ENCODE measurements around the gene HOXC9.

Gene HOXC9

GRCh38 chr12:53963434-53964314 is 36.3 kb upstream of the HOXC9 start:
- DNase-seq: no peak

GRCh38 chr12:53964315-53964713 is 35.6 kb upstream of the HOXC9 start:
- no peak for DNase-seq

- DNase-seq: no peak
Observed at GRCh38 chr12:53965281-53966084, 34.5 kb upstream of the HOXC9 start.

GRCh38 chr12:53966085-53966384 is 33.9 kb upstream of the HOXC9 start:
- no peak for DNase-seq

GRCh38 chr12:53966385-53967133 is 33.4 kb upstream of the HOXC9 start:
- DNase-seq: no peak

GRCh38 chr12:53967421-53967925 is 32.5 kb upstream of the HOXC9 start:
- DNase-seq: no peak

GRCh38 chr12:53968214-53969127 is 31.5 kb upstream of the HOXC9 start:
- no peak for DNase-seq

GRCh38 chr12:53969588-53970259 is 30.2 kb upstream of the HOXC9 start:
- no peak for DNase-seq

GRCh38 chr12:53970451-53970850 is 29.5 kb upstream of the HOXC9 start:
- DNase-seq: no peak

- no peak for DNase-seq
Observed at GRCh38 chr12:53971129-53971528, 28.8 kb upstream of the HOXC9 start.

- no peak for DNase-seq
Observed at GRCh38 chr12:53971686-53972085, 28.3 kb upstream of the HOXC9 start.

GRCh38 chr12:53972152-53972702 is 27.7 kb upstream of the HOXC9 start:
- DNase-seq: no peak

- DNase-seq: no peak
Observed at GRCh38 chr12:53972722-53973235, 27.2 kb upstream of the HOXC9 start, which contains the start of gene HOXC11. TSS of gene HOXC11 (plus strand) at chr12:53973126. CDS start at chr12:53973242, 116 bp downstream.

- no peak for DNase-seq
Observed at GRCh38 chr12:53973236-53974042, 26.5 kb upstream of the HOXC9 start.

GRCh38 chr12:53974084-53975063 is 25.6 kb upstream of the HOXC9 start, which contains the start of gene HOTAIR:
TSS of gene HOTAIR (minus strand) at chr12:53974954.
- DNase-seq: no peak

GRCh38 chr12:53975064-53975471 is 24.9 kb upstream of the HOXC9 start:
- DNase-seq: no peak

- DNase-seq: no peak
Observed at GRCh38 chr12:53975479-53976152, 24.3 kb upstream of the HOXC9 start.

All from effector CD8-positive, alpha-beta T cell (primary cell).